ENCODE data around the gene EOLA1.
"Not testable (repeated sequence)": the region's sequence is repeated elsewhere in the genome, so short reads cannot be mapped to it uniquely, and the experiment has no call there.

DNA sequence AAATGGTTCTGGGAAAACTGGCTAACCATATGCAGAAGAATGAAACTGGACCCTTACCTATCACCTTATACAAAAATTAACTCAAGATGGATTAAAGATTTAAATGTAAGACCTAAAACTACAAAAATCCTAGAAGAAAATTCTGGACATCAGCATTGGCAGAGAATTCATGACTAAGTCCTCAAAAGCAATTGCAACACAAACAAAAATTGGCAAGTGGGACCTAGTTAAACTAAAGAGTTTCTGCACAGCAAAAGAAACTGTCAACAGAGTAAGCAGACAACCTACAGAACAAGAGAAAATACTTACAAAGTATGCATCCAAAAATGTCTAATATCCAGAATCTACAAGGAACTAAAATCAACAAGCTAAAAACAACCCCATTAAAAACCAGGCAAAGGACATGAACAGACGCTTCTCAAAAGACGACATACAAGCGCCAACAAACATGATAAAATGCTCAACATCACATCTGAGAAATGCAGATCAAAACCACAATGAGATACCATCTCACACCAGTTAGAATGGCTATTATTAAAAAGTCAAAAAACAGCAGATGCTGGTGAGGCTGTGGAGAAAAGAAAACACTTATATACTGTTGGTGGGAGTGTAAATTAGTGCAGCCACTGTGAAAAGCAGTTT lies 20.1 kb upstream of the EOLA1 start:
- TF ChIP-seq, protein P1, sequence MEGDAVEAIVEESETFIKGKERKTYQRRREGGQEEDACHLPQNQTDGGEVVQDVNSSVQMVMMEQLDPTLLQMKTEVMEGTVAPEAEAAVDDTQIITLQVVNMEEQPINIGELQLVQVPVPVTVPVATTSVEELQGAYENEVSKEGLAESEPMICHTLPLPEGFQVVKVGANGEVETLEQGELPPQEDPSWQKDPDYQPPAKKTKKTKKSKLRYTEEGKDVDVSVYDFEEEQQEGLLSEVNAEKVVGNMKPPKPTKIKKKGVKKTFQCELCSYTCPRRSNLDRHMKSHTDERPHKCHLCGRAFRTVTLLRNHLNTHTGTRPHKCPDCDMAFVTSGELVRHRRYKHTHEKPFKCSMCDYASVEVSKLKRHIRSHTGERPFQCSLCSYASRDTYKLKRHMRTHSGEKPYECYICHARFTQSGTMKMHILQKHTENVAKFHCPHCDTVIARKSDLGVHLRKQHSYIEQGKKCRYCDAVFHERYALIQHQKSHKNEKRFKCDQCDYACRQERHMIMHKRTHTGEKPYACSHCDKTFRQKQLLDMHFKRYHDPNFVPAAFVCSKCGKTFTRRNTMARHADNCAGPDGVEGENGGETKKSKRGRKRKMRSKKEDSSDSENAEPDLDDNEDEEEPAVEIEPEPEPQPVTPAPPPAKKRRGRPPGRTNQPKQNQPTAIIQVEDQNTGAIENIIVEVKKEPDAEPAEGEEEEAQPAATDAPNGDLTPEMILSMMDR (conservative IDR thresholded peaks at IDR 0.05; ENCODE audit: low read depth, low read length): not testable (repeated sequence)
- not testable (repeated sequence) for TF ChIP-seq RAD21 (IDR thresholded peaks at IDR 0.05; ENCODE audit: low read length); RFX5 (IDR thresholded peaks at IDR 0.05; ENCODE audit: low read depth, low read length); CEBPB (IDR thresholded peaks at IDR 0.05; ENCODE audit: low read depth, low read length); POLR2A (IDR thresholded peaks at IDR 0.05; ENCODE audit: low read depth, low read length); SMC3 (IDR thresholded peaks at IDR 0.05; ENCODE audit: low read depth, low read length); NFE2L2 (IDR thresholded peaks at IDR 0.05; ENCODE audit: low read depth, low read length); MAZ (IDR thresholded peaks at IDR 0.05; ENCODE audit: borderline replicate concordance, low read depth, low read length); FOS (IDR thresholded peaks at IDR 0.05; ENCODE audit: low read depth, low read length); MAFK (IDR thresholded peaks at IDR 0.05; ENCODE audit: low read depth, low read length); RCOR1 (IDR thresholded peaks at IDR 0.05; ENCODE audit: insufficient replicate concordance, low read length)
- TF ChIP-seq, protein P2, sequence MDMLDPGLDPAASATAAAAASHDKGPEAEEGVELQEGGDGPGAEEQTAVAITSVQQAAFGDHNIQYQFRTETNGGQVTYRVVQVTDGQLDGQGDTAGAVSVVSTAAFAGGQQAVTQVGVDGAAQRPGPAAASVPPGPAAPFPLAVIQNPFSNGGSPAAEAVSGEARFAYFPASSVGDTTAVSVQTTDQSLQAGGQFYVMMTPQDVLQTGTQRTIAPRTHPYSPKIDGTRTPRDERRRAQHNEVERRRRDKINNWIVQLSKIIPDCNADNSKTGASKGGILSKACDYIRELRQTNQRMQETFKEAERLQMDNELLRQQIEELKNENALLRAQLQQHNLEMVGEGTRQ (IDR thresholded peaks at IDR 0.05; ENCODE audit: low read depth, low read length): not testable (repeated sequence)
